GM21786 (cell line): Measurements from ENCODE around the gene HCRTR1.

Experiments used
- ATAC-seq: cut with Tn5 transposase; IDR thresholded peaks from one replicate; pipeline ENCODE4 v1.9.1; 2021; ENCODE audit not compliant: unreplicated experiment

The HCRTR1 gene

GRCh38 chr1:31648641-31649357 lies 31.3 kb downstream of the HCRTR1 start:
- ATAC-seq: no peak

DNA sequence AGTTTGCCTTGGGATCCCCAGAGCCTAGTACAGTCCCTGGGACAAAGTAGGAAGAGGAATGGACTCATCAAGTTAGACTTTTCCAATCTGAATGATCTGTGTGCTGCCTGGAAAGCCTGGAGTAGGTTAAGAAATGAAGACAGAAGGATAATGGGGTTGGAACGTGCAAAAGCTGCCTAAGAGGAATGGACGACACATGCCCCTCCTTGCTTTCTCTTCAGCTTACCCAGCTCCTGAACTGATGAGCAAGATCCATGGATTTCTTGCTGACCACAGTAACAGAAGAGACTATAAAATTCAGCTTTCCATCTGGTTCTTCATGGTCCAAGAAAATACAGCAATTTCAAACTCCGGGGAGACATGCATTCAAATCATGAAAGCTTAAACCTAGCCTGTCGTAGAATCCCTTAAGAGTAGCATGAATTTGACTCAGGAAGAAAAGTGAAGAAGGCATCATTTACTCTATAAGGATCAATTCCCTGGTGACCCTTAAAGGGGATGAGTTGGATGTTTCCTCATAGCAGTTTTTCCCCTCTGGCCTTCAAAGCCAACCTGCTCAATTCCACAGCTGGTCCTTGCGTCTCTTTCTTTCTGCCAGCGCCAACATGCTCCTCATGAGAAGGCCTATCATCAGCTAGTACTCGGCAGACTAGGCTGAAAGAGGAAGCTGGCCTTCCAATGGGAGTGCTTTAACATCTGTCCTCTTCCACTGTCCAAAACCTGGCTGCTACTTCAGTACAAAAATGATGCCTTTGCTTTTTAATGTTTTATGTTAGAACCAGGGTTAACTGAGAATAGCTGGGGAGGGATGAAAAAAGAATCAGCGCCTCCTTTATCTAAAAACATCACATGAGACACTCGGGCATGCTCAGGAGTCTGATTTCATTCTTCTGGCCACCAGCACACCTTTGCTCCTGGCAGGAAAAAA lies 32.9 kb downstream of the HCRTR1 start:
- no peak for ATAC-seq

- ATAC-seq: no peak
These were observed 33.6 kb downstream of the HCRTR1 start for GRCh38 chr1:31651089-31651420.

- ATAC-seq: no peak
These were observed 34.3 kb downstream of the HCRTR1 start for GRCh38 chr1:31651766-31652165.

DNA sequence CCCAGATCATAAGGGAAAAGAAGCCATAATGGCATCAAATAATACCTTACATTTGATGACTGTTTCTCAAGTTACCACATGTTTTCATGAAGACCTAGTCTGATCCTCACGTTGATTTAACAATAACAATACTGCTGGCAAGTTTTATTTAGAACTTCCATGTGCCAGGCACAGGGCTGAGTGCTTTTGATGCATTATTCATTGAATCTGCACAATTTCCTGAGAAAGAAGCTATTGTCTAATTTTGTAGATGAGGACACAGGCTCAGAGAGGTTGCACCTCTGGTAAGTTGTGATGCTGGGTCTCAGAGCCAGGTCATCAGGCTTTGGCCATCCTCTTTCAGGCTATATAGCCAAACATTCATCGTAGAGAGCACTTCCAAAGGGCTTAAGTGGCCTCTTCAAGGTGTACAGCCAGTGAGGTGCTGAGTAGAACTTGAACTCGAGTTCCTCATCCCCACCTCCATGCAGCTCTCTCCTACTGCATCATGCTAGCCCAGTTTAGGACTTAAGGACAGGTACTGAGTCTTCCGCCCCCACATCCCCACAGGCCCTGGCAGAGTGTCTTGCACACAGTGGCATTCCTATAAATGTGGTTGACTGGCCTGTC lies 35.5 kb downstream of the HCRTR1 start:
- ATAC-seq: no peak

GRCh38 chr1:31653717-31654473 lies 36.4 kb downstream of the HCRTR1 start:
- ATAC-seq: no peak

DNA sequence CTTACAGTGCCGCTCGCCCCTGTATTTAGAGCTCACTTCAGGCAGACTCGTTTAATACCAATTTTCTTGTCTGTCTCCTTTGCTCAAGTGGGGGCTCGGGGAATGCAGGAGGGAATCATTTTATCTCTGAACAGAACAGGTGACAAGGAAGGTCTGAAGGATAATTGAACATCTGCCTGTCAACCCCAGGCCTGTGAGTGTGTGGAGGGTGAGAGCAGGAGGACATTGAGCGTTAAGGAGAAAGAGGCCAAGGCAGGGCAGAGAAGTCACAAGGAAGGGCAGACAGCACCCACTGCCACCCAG lies 36.9 kb downstream of the HCRTR1 start:
- no peak for ATAC-seq

GRCh38 chr1:31655104-31655503 lies 37.6 kb downstream of the HCRTR1 start:
- no peak for ATAC-seq

- no peak for ATAC-seq
These were observed 38.3 kb downstream of the HCRTR1 start for GRCh38 chr1:31655756-31656155.

GRCh38 chr1:31657020-31657804 lies 39.7 kb downstream of the HCRTR1 start:
- no peak for ATAC-seq

- ATAC-seq: no peak
These were observed 40.6 kb downstream of the HCRTR1 start for GRCh38 chr1:31657972-31658510.

DNA sequence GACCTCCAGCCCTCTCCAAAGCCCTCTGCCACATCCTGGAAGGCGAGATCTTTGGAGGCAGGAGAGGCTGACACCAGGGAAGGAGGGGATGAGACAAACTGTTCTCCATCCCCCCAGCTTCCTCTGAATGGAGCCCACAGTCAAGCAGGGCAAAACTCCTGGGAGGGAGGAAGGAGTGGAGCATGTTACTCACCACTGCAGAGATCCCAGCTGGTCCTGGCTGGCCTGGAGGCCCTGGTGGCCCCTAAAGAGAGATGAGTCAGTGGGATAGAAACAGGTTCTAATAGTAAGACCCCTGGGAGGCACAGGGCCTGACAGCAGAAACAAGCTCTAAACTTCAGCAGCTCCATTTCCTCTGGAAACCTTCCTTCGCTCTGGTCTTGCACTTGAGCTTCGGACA lies 41.2 kb downstream of the HCRTR1 start:
- no peak for ATAC-seq

DNA sequence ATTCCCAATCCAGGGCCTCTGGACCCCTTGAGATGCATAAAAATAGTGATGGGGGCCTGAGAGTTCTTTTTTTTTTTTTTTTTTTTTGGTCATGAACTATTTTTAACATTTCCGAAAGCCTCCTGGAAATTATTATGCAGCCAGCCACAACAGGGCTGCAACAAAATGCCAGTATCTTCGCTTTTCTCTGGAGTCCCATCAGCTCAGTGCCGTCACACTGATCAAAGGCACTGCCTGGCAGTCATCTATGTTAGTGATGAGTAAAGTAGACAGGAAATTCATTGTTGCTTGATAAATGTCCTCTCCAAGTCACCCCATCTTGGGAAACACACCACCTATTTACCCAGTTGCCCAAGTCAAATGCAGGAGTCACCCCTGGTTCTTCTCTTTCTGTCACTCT lies 42.4 kb downstream of the HCRTR1 start:
- ATAC-seq: no peak

GRCh38 chr1:31660871-31661455 lies 43.5 kb downstream of the HCRTR1 start:
- ATAC-seq: no peak

- ATAC-seq: no peak
These were observed 44.4 kb downstream of the HCRTR1 start for GRCh38 chr1:31661856-31662255.

DNA sequence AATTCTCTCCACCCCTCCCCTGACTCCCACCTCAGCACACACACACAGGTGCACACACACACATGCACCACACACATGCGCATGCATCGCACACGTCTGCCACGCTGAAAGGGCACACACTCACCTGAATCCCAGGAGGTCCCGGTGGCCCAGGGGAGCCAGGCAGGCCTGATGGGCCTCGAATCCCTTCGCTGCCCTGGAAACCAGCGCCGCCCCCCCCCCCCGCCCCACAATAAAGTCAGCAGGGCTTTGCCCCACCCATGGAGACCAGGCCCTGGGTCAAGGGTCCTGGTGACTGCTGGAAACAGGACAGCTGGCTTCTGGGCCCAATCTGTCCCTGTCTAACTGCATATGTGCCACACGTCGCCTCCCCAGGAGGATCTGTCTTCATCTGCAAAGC lies 45.0 kb downstream of the HCRTR1 start:
- no peak for ATAC-seq

- no peak for ATAC-seq
These were observed 46.3 kb downstream of the HCRTR1 start for GRCh38 chr1:31663622-31664452.

DNA sequence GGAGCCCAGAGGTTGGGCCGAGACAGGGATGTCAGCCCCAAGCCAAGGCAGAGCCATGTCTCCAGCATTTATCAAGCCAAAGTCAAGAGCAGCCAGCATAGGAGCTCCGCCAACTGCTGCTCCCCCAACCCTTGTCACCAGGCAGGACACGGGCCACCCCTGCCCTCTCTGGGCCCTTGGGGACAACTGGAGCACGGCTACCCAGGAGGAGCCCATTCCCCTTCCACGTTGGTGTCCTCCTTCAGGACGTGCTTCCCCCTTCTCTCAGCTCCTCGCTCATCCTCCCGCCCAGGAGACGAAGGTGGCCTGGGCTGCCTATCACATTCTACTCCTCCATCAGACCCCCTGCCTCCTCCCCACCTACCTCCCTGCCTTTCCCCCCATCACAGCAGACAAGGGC lies 47.0 kb downstream of the HCRTR1 start:
- ATAC-seq: no peak

DNA sequence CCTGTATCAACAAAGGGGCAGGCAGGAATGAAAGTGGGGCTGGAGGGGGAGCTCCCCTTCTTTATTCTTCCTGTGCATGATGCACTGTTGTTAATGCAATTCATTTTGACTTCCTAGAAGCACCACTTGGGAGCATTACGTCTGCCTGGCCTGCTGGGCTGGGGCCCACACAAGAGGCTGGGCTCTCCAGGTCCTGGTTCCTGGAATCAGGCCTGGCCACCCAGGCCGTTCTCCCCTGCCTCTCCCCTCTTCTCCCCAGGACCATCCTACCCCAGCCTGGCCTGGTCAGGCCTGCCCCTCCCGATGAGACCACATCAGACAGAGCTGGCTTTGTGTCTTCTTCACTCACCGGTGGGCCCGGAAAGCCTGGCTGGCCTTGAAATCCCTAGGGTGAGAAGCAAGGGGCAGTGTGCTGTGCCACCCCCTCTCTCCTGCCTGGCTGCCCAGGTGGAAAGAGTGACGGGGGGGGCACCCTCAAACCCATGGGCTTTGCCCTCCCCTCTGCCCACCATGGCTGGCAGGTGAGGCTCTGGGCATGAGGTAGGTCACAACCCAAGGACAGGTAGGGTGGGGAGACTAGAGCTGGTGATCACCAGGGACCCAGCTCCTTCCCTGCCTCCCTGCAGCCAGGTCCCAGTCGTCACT lies 47.9 kb downstream of the HCRTR1 start:
- ATAC-seq: no peak
